NCI-H524 (cell line): ENCODE data around the gene DBNDD1.
A peak's percentile ranks its signal among the peaks of the same experiment; 100 is the strongest.
"Not testable (repeated sequence)": the region's sequence is repeated elsewhere in the genome, so short reads cannot be mapped to it uniquely, and the experiment has no call there.

Experiments used
- DNase-seq, 2 experiments: peaks; one replicate each; lab custom pipeline; 2025; lab: John Stamatoyannopoulos, UW

DBNDD1 gene, protein sequence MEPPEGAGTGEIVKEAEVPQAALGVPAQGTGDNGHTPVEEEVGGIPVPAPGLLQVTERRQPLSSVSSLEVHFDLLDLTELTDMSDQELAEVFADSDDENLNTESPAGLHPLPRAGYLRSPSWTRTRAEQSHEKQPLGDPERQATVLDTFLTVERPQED

DNA sequence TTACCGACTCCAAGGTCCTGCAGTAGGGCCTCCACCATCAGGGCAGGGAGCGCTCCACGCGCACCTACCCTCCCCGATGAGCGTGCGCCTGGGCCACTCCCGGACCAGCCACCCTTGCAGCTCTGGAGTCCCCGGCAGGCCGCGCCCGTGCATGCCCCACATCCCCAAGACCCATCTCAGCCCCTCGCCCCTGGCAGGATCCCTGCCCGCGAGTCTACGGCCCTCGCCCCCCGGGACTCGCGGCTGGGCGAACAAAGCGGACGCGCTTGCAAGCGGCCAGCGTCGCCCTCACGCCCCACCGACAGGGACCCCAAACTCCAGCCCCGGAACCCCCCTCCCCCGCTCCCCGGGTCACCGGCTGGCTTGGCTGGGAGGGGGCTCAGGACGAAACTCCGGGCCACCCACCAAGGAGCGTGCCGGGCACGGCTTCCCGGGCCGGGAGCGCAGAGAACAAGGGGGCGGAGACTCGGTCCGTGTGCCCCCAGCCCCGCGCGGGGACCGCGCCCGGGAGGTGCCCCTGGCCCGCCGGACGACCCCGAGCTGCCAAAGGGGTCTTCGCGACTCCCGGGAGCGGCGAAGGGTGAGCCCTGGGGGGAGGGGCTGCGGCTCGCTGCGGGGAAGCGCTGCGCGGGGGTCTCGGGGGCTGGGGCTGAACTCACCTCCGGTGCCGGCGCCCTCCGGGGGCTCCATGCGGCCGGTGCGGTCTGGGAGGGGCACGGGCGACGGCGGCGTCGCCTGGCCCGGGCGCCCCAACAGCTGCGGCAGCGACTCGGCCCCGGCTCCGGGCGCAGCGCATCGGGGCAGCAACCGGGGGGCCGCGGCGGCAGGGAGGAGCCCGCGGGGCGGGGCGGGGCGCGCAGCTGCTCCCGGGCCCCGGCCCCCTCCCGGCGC is at the start of gene DBNDD1:
Gene DBNDD1, minus strand, starts transcription at position 805 of the 891 bp plus-strand sequence. Its CDS starts 115 bp downstream, at position 690.
- peak in 1 of 2 experiments; percentile 58 for DNase-seq

DNA sequence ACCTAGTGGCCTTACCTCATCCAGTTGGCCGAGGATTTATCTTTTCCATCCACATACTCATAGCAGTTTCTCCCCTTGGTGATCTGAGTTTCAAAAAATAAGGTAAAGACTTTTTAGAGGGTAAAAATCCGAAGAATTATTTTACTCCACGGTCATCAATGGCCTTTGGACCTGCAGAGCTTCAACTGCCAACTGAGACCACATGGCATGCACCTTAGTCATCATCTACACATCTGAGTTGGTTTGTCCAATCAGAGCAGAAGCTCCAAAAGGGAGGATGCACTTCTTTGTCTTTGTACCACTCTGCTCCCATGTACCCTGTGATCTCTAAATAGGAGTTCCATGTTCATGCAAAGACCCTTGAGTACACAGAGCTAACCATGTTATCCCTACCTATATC is 42.2 kb upstream of the DBNDD1 start:
- no peak for DNase-seq

DNA sequence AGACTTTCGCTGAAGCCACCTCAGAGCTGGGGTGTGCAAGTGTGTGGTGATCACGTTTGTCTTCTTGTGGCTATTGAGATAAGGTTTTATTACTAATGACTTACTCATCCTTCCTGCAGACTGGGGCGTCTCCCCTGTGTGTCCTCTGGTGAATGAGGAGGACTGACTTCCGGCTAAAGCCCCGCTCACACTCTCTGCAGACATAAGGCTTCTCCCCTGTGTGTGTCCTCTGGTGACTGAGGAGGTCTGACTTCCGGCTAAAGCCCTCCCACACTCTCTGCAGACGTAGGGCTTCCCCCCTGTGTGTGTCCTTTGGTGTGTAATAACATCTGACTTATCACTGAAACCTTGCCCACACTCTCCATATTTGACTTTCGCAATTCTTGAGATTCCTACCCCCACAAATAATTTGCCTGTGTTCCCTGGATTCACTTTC is 38.5 kb upstream of the DBNDD1 start:
- no peak for DNase-seq

DNA sequence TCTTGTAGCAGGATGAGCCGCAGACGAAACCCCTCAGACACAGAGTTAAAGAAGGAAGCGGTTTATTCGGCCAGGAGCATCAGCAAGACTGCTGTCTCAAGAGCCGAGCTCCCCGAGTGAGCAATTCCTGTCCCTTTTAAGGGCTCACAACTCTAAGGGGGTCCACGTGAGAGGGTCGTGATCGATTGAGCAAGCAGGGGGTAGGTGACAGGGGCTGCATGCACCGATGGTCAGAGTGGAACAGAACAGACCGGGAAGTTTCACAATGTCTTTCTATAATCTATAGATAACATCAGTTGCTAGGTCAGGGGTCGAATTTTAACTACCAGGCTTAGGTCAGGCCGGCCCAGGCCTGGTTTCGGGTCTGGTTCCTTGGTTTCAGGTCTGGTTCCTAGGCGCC is 37.3 kb upstream of the DBNDD1 start:
- not testable (repeated sequence) for DNase-seq

DNA sequence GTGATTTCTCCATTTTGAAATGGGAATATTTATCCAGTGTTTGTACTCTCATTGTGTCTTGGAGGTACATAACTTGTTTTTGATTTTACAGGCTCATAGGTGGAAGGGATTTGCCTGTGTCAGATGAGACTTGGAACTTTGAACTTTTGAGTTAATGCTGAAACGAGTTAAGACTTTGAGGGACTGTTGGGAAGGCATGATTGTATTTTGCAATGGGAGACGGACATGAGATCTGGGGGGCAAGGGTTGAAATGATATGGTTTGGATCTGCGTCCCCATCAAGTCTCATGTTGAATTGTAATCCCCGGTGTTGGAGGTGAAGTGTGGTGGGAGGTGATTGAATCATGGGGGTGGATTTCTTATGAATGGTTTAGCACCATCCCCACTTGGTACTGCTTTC is 36.1 kb upstream of the DBNDD1 start:
- DNase-seq: no peak

DNA sequence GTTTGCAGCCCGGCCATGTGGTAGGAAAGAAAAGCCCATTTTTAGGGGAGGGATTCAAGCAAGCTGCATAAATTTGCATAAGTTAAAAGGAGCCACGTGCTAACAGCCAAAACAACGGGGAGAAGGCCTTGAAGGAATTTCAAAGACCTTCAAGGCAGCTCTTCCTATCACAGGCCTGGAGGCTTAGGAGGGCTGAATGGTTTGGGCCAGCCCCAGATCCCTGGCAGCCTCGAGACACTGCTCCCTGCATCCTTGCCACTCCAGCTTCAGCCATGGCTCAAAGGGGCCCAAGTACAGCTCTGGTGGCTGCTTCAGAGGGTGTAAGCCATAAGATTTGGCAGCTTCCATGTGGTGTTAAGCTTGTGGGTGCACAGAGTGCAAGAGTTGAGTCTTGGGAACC is 35.3 kb upstream of the DBNDD1 start:
- DNase-seq: no peak

DNA sequence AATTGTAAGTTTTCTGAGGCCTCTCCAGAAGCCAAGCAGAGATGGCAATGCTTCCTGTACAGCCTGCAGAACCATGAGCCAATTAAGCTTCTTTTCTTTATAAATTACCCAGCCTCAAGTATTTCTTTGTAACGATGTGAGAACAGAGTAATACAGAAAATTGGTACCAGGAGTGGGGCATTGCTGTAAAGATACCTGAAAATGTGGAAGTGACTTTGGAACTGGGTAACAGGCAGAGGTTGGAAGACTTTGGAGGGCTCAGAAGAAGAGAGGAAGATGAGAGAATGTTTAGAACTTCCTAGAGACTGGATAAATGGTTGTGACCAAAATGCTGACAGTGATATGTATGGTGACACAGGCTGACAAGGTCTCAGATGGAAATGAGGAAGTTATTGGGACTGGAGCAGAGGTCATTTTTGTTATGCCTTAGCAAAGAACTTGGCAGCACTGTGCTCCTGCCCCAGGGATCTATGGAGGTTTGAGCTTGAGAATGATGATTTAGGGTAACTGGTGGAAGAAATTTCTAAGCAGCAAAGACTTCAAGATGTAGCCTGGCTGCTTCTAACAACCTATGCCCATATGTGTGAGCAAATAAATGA is 34.7 kb upstream of the DBNDD1 start:
- no peak for DNase-seq

DNA sequence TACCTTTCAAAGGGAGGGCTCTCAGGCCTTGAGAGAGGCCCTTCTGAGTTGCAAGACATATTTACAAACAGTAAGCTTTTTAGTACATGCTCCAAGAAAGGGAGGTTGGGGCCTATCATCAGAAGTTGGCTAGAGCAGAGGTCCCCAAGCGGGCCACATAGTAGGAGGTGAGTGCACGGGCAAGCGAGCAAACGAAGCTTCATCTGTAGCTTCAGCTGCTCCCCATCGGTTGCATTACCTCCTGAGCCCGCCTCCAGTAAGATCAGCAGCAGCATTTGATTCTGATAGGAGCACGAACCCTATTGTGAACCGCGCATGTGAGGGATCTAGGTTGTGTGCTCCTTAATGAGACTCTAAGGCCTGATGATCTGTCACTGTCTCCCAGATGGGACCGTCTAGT is 31.7 kb upstream of the DBNDD1 start:
- no peak for DNase-seq

DNA sequence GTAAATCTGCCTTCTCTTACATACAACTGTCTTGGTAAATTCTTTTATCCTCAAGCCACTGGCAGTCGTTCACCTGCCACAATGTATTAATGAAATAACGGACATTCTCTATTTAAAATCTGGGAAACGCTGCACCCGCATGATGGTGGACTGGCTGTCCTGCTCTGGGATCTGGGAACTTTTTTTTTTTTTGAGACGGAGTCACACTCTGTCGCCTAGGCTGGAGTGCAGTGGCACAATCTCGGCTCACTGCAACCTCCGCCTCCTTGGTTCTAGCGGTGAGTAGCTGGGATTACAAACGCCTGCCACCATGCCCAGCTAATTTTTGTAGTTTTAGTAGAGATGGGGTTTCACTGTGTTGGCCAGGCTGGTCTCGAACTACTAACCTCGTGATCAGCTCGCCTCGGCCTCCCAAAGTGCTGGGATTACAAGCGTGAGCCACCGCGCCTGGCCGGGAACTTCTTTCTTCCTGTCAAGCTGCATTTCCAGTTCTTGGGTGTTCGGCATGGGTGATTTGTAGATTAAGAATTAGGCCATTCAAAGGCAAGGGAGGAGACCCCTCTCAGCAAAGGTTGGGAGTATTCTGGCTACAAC is 29.6 kb upstream of the DBNDD1 start:
- no peak for DNase-seq

DNA sequence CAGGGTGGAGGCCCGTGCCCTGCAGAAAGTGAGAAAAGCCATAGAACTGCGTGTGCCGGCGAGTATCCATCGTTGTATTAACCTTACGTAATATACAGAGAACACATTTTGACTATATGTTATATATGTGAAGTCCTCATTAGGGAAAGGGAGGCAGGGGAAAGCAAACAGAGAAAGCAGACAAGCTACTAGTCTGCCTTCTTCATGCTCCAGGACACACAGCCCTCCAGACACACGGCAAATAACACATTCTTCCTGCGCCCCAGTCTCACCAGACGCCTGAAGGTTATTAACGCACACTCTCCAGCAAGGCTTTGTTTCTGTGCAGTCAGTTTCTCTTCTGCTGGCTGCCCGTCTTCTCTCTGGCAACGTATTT is 29.1 kb upstream of the DBNDD1 start:
- no peak for DNase-seq

DNA sequence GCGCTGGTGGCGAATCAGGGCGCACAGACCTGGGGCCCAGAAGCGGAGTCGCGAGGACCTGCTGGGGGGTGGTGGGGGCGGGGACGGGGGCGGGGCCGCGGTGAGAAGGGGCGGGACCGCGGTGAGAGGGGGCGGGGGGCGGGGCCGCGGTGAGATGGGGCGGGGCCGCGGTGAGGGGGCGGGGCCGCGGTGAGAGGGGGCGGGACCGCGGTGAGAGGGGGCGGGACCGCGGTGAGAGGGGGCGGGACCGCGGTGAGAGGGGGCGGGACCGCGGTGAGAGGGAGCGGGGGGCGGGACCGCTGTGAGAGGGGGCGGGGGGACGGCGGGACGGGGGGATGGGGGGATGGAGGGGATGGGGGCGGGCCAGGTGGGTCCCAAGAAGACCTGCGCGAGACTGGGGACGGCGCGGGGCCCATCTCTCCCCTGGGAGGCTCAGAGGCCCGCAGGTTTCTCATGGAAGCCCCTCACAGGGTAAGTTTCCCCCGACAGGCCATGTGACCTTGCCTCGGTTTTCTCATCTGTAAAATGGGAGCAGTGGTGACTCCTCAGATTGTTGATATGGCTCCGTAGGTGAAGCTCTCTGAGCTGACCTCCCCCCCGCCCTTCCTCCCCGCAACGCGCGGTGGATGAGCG is 28.6 kb upstream of the DBNDD1 start:
- no peak for DNase-seq

DNA sequence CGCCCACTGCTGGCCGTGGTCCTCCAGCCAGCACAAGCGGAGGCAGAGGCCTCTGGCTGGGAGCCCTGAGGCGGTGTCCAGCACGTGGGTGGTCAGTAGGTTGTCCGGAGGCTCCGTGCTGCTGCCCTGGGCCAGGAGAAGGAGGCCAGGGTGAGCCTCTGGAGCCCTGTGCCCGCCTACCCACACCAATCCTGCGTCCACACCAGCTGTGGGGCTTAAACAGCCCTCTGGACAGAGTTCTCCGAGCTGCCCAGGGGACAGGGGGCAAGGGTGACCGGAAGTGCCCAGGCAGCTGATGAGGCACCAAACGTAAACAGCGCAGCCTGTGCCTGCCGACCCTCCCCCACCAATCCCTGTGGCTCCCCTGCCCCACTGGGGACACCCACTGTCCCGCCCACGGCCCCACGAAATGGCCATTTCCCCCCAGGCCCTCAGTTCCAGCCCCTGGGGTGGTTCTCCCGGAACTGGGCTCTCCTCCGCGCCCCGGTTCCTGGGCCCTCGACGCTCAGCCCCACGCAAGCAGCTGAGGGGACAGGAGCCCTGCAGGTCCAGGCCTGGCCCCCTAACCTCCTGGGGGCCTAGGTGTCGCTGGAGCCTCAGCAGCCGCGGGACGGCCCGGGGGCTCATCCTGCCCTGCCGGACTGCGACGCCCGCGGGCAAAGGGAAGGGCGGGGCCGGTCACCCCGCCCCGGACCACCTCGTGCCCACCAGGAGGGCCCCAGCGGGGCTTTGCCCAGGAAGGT is 27.9 kb upstream of the DBNDD1 start:
- no peak for DNase-seq

DNA sequence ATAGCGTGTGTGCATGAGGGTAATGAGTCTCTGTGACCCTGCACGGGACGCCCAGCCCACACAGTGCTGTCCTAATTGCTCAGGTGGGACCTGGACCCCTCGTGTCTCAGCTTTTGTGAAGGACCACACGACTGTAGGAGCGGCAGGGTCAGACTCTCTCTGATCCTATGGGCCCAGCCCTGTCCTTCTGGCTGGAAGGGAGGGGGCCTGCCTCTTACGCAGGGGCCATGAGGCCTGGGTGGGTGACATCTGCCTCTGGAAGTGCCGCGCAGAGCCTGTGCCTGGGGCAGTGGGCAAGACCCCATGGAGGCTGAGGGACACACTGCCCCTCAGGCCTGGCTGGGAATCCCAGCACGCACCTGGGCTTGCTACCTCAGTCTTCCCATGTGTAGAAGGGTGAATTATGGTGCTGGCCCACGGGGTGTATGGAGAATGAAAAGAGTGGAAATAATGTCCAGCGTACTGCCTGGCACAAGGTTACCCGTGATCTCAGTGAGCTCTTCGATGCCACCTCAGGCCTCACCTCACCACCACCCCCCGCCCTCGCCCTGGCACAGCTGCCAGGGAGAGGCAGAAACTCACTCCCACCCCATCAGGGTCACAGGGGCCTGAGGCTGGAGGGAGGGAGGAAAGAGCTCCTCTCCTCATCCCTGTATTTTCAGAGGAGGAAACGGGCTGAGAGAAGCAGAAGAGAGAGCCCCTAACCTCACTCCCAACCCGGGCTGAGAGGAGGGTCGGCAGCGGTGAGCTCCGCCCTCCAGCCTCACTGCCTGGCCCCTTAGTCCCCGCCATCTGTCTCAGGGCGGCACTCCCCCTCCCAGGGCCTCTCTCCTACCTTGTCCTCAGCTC is 27.1 kb upstream of the DBNDD1 start:
- peak; percentile 69 to 81 for DNase-seq

DNA sequence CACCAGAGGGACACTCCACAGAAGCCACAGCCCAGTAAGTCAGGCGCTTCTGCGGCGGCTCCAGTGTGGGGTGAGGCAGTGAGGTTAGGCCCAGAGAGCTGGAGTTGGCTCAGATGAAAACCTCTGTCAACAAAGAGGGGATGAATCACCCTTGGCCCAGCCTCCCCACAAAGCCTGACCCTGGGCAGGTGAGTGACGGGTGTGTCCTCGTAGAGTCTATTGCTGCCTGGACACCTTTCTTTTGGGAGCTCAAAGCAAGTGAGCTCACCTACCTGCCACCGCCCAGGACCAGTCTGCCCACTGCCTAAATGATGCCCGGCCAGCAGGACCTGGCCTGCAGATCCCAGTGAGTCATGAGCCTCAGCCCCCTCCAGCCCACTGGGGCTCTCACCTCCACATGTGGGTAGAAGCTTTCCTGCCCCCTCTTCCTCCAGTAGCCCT is 24.9 kb upstream of the DBNDD1 start:
- DNase-seq: no peak

DNA sequence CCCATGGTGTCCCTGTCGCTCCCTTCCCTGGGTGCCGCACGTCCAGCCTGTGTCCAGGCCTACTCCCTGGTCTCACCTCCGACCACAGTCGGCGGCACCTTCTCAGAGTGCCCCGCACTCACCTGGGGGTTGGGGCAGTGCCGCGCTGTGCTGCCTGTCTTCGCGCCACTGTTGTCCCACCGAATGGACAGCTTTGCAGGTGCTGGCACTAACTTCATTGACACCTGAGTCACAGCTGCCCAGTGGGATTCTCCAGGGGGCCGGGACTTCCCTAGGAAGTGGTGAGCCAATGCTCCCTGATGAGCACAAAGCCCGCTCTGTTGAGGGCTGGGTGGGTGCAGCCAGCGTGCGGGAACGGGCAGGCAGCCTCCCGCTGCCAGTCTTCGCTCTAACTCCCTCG is 24.3 kb upstream of the DBNDD1 start:
- DNase-seq: no peak

DNA sequence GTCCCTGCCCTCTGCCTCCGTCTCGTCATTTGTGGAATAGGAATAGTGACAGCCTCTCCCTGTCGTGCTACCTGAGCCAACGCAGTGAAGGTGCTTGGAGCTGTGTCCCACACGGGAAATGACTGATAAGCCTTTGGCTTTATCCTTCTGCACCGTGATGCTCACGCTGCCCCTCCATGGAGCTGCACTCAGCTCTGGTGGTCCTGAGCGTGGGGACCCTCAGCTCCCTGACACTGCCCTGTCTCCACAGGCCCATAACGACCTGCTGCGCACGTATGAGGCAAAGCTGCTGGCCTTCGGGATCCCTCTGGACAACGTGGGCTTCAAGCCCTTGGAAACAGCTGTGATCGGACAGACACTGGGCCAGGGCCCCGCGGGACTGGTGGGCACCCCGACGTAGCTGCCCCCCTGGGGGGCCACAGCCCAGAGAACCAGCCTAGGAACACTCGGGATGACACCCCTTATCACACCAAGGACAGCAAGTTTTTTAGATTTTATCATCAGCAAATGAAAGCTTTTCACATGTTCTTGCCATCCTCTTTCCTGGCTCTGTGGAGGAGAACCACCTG is 23.8 kb upstream of the DBNDD1 start:
- DNase-seq: no peak

DNA sequence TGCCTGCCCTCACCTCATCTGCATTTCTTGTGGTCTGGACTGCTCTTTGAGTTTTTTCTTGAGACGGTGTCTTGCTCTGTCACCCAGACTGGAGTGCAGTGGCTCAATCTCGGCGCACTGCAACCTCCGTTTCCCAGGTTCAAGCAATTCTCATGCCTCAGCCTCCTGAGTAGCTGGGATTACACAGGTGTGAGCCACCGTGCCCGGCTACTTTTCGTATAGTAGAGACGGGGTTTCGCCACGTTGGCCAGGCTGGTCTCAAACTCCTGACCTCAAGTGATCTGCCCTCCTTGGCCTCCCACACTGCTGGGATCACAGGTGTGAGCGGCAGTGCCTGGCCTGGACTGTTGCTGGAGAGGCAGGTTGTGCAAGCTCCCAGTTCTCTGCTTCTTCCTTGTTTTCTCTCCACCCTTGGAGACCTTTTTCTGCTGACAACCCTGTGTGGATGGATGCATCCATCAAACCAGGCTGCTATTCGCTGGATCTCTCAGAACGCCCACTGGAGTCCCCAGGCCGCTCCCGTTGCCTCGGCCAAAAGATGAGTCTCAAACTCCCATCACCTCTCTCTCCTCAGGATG is 22.7 kb upstream of the DBNDD1 start:
- DNase-seq: no peak

DNA sequence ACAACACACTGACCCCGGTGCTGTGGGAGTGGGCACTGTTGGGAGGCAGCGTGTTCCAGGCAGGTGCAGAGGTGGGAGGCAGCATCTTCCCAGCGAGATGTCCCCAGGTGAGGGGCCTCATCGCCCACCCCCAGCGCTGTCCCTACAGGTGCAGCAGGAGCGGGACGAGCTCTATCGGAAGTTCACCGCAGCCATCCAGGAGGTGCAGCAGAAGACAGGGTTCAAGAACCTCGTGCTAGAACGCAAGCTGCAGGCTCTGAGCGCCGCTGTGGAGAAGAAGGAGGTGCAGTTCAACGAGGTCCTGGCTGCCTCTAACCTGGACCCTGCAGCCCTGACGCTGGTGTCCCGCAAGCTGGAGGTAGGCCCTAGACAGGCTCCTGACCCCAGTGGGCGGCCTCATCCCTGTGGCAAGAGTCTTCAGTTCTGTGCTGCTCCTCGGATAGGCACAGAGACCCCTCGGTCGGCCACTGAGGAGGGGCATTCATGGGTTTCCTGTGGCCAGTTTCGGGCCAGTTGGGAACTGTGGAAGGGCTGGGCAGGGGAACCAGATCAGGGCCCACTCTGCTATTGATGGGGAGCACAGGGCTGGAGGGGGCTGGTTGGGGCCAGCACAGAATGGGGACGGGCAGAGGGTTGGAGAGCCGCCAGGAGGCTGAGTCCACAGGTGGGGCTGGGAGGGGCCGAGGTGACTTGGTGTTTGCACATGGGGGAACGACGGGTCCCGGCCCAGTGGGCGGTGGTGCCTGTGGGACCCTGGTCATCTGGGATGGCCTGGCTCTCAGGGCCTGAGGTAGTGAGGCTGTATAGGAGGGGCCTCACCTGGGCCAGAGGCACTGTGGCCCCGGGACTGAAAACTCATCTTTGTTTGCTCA is 21.1 kb upstream of the DBNDD1 start:
- no peak for DNase-seq

DNA sequence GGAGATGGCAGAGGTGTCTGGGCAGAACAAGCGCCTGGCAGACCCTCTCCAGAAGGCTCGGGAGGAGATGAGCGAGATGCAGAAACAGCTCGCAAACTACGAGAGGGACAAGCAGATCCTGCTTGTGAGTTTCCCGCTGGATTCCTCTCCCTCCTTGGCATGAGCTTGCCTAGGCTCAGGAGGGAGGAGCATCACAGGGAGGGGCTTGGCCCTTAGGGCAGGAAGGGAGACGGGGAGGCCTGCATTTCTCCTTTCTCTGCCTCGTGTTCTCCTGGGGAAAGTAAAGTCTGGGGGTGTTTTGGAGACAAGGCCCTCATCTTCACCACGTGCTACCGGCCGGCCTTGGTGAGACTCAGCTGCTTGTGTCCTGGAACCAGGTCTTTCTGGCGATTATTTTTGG is 18.0 kb upstream of the DBNDD1 start:
- no peak for DNase-seq
